Measurements from ENCODE around the gene MAP1B. TPM values are rescaled to one million over a fixed set of nuclear protein-coding genes. Genes with fewer than 3 reads are reported as not detected.

Gene MAP1B
- total RNA-seq, 1 experiment from 2014 or later: 8.9 TPM

- no peak for DNase-seq (ENCODE audit: low read depth, low spot score)
- Histone ChIP-seq H3K9me3 (ENCODE audit: control insufficient read depth in 1 of 2, insufficient read depth in 1 of 2, low read depth in 1 of 2, low read length in 2 of 2) (no peaks in the 10 kb centered on the region), H3K4me2 (ENCODE audit: low read length) (peak overlapping the region; percentile 57), H3K4me1 (ENCODE audit: control insufficient read depth in 1 of 2, insufficient read depth in 2 of 2, low read length in 2 of 2) (peaks cover 38 to 40% of the 10 kb centered on the region in 2 experiments), H2AFZ (ENCODE audit: low read depth, low read length, poor library complexity, severe bottlenecking) (no peak overlapping the region), H4K20me1 (ENCODE audit: insufficient read depth) (no peaks in the 10 kb centered on the region), H3K4me3 (replicated peaks in 1 of 2; ENCODE audit: low read depth in 1 of 2, low read length in 2 of 2) (no peak overlapping the region), H3K27ac (ENCODE audit: low read depth, low read length) (peak overlapping the region; percentile 72; the same call in 1 of the 2 replicates), H3K27me3 (ENCODE audit: insufficient read depth, low read length) (no peaks in the 10 kb centered on the region), H3K36me3 (ENCODE audit: control insufficient read depth in 1 of 2, insufficient read depth in 2 of 2, low read length in 2 of 2) (peaks cover 0 to 22% of the 10 kb centered on the region in 2 experiments; a peak in 2 of 4 replicates), H3K9ac (ENCODE audit: low read length) (peak overlapping the region; percentile 1), H3K79me2 (ENCODE audit: insufficient read depth, low read length) (peaks cover 17% of the 10 kb centered on the region; the same call in 1 of the 2 replicates), H3K9me2 (ENCODE audit: insufficient read depth) (no peaks in the 10 kb centered on the region)
- peak; percentile 49; the same call in 1 of the 2 replicates for ATAC-seq
- ChIA-PET RAD21 (ENCODE audit: low non-redundant PET in 1 of 2, low total read pairs in 2 of 2, uncharacterized antibody in 2 of 2, unreplicated experiment in 2 of 2) (interaction anchor here in 1 of 2 experiments (1.2 kb wide), 1 partner anchor 14 kb away, joined by 5 read pairs; no protein-coding TSS in a partner anchor), POLR2A (interaction anchor here (1.8 kb wide), 1 partner anchor 14 kb away, joined by 5 read pairs; no protein-coding TSS in a partner anchor), CTCF (interaction anchor here (2.1 kb wide), 1 partner anchor 11 kb away, joined by 6 read pairs; no protein-coding TSS in a partner anchor)
- TF ChIP-seq ATF3 (IDR thresholded peaks at IDR 0.05) (no peak), RAD21 (IDR thresholded peaks at IDR 0.05; ENCODE audit: low read depth) (no peak), ELF1 (IDR thresholded peaks at IDR 0.05; ENCODE audit: borderline replicate concordance, low read depth) (no peak), JUND (IDR thresholded peaks at IDR 0.05) (peak; percentile 43; the same call in 1 of the 2 replicates), SP1 (IDR thresholded peaks at IDR 0.05; ENCODE audit: low read depth) (peak; percentile 39), CEBPB (IDR thresholded peaks at IDR 0.05; ENCODE audit: low read depth) (peak; percentile 58; the same call in 1 of the 2 replicates), POLR2AphosphoS5 (IDR thresholded peaks at IDR 0.05; ENCODE audit: low read depth, low read length) (no peak), POLR2A (IDR thresholded peaks at IDR 0.05; ENCODE audit: borderline replicate concordance, extremely low read depth, insufficient read depth, insufficient read length) (no peak), EGR1 (IDR thresholded peaks at IDR 0.05; ENCODE audit: low read depth) (no peak), EZH2 (IDR thresholded peaks at IDR 0.05) (no peak), CBX3 (IDR thresholded peaks at IDR 0.05; ENCODE audit: low read depth) (peak; percentile 43; the same call in 1 of the 2 replicates), FOSL1 (IDR thresholded peaks at IDR 0.05; ENCODE audit: low read depth) (peak; percentile 47; the same call in 1 of the 2 replicates)
- TF ChIP-seq, protein P1, sequence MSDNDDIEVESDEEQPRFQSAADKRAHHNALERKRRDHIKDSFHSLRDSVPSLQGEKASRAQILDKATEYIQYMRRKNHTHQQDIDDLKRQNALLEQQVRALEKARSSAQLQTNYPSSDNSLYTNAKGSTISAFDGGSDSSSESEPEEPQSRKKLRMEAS (IDR thresholded peaks at IDR 0.05): no peak
- TF ChIP-seq, protein P2, sequence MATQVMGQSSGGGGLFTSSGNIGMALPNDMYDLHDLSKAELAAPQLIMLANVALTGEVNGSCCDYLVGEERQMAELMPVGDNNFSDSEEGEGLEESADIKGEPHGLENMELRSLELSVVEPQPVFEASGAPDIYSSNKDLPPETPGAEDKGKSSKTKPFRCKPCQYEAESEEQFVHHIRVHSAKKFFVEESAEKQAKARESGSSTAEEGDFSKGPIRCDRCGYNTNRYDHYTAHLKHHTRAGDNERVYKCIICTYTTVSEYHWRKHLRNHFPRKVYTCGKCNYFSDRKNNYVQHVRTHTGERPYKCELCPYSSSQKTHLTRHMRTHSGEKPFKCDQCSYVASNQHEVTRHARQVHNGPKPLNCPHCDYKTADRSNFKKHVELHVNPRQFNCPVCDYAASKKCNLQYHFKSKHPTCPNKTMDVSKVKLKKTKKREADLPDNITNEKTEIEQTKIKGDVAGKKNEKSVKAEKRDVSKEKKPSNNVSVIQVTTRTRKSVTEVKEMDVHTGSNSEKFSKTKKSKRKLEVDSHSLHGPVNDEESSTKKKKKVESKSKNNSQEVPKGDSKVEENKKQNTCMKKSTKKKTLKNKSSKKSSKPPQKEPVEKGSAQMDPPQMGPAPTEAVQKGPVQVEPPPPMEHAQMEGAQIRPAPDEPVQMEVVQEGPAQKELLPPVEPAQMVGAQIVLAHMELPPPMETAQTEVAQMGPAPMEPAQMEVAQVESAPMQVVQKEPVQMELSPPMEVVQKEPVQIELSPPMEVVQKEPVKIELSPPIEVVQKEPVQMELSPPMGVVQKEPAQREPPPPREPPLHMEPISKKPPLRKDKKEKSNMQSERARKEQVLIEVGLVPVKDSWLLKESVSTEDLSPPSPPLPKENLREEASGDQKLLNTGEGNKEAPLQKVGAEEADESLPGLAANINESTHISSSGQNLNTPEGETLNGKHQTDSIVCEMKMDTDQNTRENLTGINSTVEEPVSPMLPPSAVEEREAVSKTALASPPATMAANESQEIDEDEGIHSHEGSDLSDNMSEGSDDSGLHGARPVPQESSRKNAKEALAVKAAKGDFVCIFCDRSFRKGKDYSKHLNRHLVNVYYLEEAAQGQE (IDR thresholded peaks at IDR 0.05; ENCODE audit: low read depth): no peak
- BruUV-seq (replicated peaks): no TSS peak
- intact Hi-C loops (cut with micrococcal nuclease): no loop called here
These were observed 127.0 kb downstream of the MAP1B start for GRCh38 chr5:72234265-72234700.
